ENCODE measurements around the gene CTNNAL1. TPM values are rescaled to one million over a fixed set of nuclear protein-coding genes. Genes with fewer than 3 reads are reported as not detected.

The CTNNAL1 gene
- total RNA-seq, 1 donor from 2014 or later, result 13.7 TPM

DNA sequence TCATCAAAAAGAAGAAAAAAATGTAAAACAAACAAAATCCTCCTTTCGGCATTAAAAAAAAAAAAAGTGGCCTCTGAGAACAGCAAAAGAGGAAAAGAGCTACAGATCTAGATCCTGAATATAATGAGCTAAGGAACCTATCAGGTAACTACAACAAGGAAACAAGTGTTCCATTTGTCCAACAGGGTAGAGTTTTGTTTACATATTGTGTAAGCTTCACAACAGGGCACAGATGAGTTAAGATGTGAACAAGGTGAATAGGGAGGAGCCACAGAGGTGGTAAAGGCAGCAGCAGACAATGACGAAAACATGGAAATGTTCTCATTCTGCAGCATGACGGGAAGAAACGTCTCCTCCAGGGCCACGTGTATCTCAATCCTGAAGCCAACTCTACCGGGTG is 93.8 kb downstream of the CTNNAL1 start:
- H3K4me1 Mint-ChIP-seq (ENCODE audit: low read depth, unreplicated experiment), result peaks cover 12% of the 10 kb centered on the region
- H3K4me3 Mint-ChIP-seq (ENCODE audit: unreplicated experiment), result no peak overlapping the region
- TF ChIP-seq, protein P1, sequence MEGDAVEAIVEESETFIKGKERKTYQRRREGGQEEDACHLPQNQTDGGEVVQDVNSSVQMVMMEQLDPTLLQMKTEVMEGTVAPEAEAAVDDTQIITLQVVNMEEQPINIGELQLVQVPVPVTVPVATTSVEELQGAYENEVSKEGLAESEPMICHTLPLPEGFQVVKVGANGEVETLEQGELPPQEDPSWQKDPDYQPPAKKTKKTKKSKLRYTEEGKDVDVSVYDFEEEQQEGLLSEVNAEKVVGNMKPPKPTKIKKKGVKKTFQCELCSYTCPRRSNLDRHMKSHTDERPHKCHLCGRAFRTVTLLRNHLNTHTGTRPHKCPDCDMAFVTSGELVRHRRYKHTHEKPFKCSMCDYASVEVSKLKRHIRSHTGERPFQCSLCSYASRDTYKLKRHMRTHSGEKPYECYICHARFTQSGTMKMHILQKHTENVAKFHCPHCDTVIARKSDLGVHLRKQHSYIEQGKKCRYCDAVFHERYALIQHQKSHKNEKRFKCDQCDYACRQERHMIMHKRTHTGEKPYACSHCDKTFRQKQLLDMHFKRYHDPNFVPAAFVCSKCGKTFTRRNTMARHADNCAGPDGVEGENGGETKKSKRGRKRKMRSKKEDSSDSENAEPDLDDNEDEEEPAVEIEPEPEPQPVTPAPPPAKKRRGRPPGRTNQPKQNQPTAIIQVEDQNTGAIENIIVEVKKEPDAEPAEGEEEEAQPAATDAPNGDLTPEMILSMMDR (IDR thresholded peaks at IDR 0.05; ENCODE audit: partially characterized antibody, unreplicated experiment), result no peak
- H3K27ac Mint-ChIP-seq (ENCODE audit: unreplicated experiment), result no peak overlapping the region
- H3K9me3 Mint-ChIP-seq (ENCODE audit: unreplicated experiment), result peaks cover under 1% of the 10 kb centered on the region
- no peak for DNase-seq
- H3K36me3 Mint-ChIP-seq (ENCODE audit: unreplicated experiment), result no peaks in the 10 kb centered on the region
- no peaks in the 10 kb centered on the region for H3K27me3 Mint-ChIP-seq (ENCODE audit: unreplicated experiment)

DNA sequence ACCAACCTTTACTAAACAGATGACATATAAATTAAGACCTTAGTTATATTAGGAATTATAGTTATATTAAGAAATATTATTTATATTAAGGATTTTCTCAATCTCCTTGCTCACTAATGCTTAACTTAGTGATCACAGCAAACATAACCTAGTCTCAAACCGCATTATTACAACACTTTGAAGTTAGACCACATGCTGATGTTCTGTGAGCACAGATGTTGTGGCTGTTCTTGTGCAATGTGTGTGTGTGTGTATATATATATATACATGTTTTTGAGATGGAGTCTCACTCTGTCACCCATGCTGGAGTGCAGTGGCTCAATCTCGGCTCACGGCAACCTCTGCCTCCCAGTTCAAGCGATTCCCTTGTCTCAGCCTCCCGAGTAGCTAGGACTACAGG is 99.9 kb downstream of the CTNNAL1 start:
- no peaks in the 10 kb centered on the region for H3K9me3 Mint-ChIP-seq (ENCODE audit: unreplicated experiment)
- no peaks in the 10 kb centered on the region for H3K4me1 Mint-ChIP-seq (ENCODE audit: low read depth, unreplicated experiment)
- TF ChIP-seq, protein P1 (IDR thresholded peaks at IDR 0.05; ENCODE audit: partially characterized antibody, unreplicated experiment), result no peak
- H3K27me3 Mint-ChIP-seq (ENCODE audit: unreplicated experiment), result no peaks in the 10 kb centered on the region
- no peak overlapping the region for H3K27ac Mint-ChIP-seq (ENCODE audit: unreplicated experiment)
- DNase-seq, result no peak
- no peak overlapping the region for H3K4me3 Mint-ChIP-seq (ENCODE audit: unreplicated experiment)
- H3K36me3 Mint-ChIP-seq (ENCODE audit: unreplicated experiment), result no peaks in the 10 kb centered on the region

DNA sequence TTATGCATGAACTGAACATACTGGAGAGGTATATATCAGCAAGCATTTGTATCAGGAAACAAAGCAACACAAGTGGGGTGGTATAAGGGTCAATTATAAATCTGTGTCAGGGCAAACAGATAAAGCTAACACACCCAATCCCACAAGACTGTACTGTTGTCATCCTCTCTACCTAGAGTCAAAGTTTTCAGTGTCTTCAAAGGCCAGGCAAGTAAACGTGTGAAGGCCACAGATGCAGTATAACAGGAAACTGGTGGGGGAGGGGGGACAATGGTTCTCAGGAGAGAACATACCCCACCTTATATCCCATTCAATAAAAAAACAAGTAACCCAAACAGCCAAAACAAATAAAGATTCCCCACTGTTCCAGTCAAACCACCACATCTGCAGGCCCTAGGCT is 101.5 kb downstream of the CTNNAL1 start:
- H3K27me3 Mint-ChIP-seq (ENCODE audit: unreplicated experiment), result no peaks in the 10 kb centered on the region
- H3K36me3 Mint-ChIP-seq (ENCODE audit: unreplicated experiment), result no peaks in the 10 kb centered on the region
- H3K4me1 Mint-ChIP-seq (ENCODE audit: low read depth, unreplicated experiment), result no peaks in the 10 kb centered on the region
- H3K27ac Mint-ChIP-seq (ENCODE audit: unreplicated experiment), result no peak overlapping the region
- TF ChIP-seq, protein P1 (IDR thresholded peaks at IDR 0.05; ENCODE audit: partially characterized antibody, unreplicated experiment), result no peak
- no peak overlapping the region for H3K4me3 Mint-ChIP-seq (ENCODE audit: unreplicated experiment)
- DNase-seq, result no peak
- no peaks in the 10 kb centered on the region for H3K9me3 Mint-ChIP-seq (ENCODE audit: unreplicated experiment)

DNA sequence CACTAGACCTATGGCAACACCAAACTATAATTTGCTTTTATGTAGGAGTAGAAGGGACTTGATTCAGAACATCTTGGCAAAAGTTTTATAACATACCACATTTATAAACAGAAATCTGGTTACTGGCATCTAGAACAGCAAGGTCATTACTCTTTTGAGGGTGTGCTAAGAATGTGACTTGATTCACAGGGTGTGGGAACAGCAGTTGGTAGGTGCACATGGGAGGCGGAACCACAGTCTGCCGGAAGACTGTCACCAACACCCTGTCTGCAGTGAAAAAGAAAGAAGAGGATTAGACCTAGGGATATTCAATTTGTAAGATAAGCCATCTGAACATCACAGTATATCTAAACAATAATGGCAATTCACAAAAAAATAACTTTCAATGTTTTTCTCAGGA is 102.4 kb downstream of the CTNNAL1 start:
- H3K4me3 Mint-ChIP-seq (ENCODE audit: unreplicated experiment), result no peak overlapping the region
- no peaks in the 10 kb centered on the region for H3K4me1 Mint-ChIP-seq (ENCODE audit: low read depth, unreplicated experiment)
- DNase-seq, result no peak
- H3K27ac Mint-ChIP-seq (ENCODE audit: unreplicated experiment), result no peak overlapping the region
- no peaks in the 10 kb centered on the region for H3K9me3 Mint-ChIP-seq (ENCODE audit: unreplicated experiment)
- TF ChIP-seq, protein P1 (IDR thresholded peaks at IDR 0.05; ENCODE audit: partially characterized antibody, unreplicated experiment), result no peak
- no peaks in the 10 kb centered on the region for H3K27me3 Mint-ChIP-seq (ENCODE audit: unreplicated experiment)
- no peaks in the 10 kb centered on the region for H3K36me3 Mint-ChIP-seq (ENCODE audit: unreplicated experiment)

DNA sequence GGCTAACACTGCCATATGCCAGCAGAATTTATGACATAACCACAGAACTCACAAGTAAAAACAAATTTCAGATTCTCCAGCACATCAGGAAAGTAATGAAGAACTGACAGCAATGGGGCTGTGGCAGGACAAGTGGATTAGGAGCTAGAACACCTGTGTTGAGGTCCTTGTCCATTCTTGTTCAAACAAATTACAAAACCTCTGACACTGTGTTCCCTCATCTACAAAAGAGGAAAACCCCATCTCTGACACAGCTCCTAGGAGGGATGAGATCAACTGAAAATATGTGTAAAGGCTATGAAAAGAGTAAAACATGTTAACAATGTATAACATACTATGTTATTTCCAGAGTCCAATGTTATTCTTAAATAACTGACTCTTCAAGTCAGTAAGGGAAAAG is 102.9 kb downstream of the CTNNAL1 start:
- no peaks in the 10 kb centered on the region for H3K4me1 Mint-ChIP-seq (ENCODE audit: low read depth, unreplicated experiment)
- no peaks in the 10 kb centered on the region for H3K27me3 Mint-ChIP-seq (ENCODE audit: unreplicated experiment)
- no peak for DNase-seq
- H3K9me3 Mint-ChIP-seq (ENCODE audit: unreplicated experiment), result no peaks in the 10 kb centered on the region
- H3K27ac Mint-ChIP-seq (ENCODE audit: unreplicated experiment), result no peak overlapping the region
- no peaks in the 10 kb centered on the region for H3K36me3 Mint-ChIP-seq (ENCODE audit: unreplicated experiment)
- H3K4me3 Mint-ChIP-seq (ENCODE audit: unreplicated experiment), result no peak overlapping the region
- TF ChIP-seq, protein P1 (IDR thresholded peaks at IDR 0.05; ENCODE audit: partially characterized antibody, unreplicated experiment), result no peak
